GM19395 (cell line): ENCODE results near the gene PIWIL1.

ENCODE experiments used
- ATAC-seq: cut with Tn5 transposase; IDR thresholded peaks from one replicate; pipeline ENCODE4 v1.9.1; 2021; ENCODE audit warnings: mild to moderate bottlenecking, moderate library complexity; ENCODE audit not compliant: unreplicated experiment

The PIWIL1 gene

GRCh38 chr12:130337488-130338303 is at the start of gene PIWIL1:
PIWIL1 (plus strand) TSS chr12:130337887; CDS start chr12:130342592, 4,705 bp downstream.
- ATAC-seq: no peak

GRCh38 chr12:130288206-130288605 is 49.5 kb upstream of the PIWIL1 start:
- ATAC-seq: no peak

- ATAC-seq: no peak
Observed at GRCh38 chr12:130288691-130289090, 49.0 kb upstream of the PIWIL1 start.

- no peak for ATAC-seq
Observed at GRCh38 chr12:130290114-130290513, 47.6 kb upstream of the PIWIL1 start.

GRCh38 chr12:130298322-130299021 is 39.2 kb upstream of the PIWIL1 start:
- ATAC-seq: no peak

- ATAC-seq: no peak
Observed at GRCh38 chr12:130299574-130299973, 38.1 kb upstream of the PIWIL1 start.

GRCh38 chr12:130300090-130300489 is 37.6 kb upstream of the PIWIL1 start:
- no peak for ATAC-seq

GRCh38 chr12:130300737-130301535 is 36.8 kb upstream of the PIWIL1 start:
- no peak for ATAC-seq

- ATAC-seq: no peak
Observed at GRCh38 chr12:130301559-130301958, 36.1 kb upstream of the PIWIL1 start.

GRCh38 chr12:130303781-130304180 is 33.9 kb upstream of the PIWIL1 start:
- no peak for ATAC-seq

GRCh38 chr12:130307859-130308258 is 29.8 kb upstream of the PIWIL1 start:
- ATAC-seq: no peak

- ATAC-seq: no peak
Observed at GRCh38 chr12:130308393-130308792, 29.3 kb upstream of the PIWIL1 start.

- no peak for ATAC-seq
Observed at GRCh38 chr12:130316251-130316650, 21.4 kb upstream of the PIWIL1 start.

GRCh38 chr12:130320536-130320935 is 17.2 kb upstream of the PIWIL1 start:
- no peak for ATAC-seq

GRCh38 chr12:130322263-130322662 is 15.4 kb upstream of the PIWIL1 start:
- no peak for ATAC-seq

GRCh38 chr12:130330685-130331084 is 7.0 kb upstream of the PIWIL1 start:
- ATAC-seq: no peak

GRCh38 chr12:130331146-130331545 is 6.5 kb upstream of the PIWIL1 start:
- ATAC-seq: no peak

- no peak for ATAC-seq
Observed at GRCh38 chr12:130333341-130333740, 4.3 kb upstream of the PIWIL1 start.

- ATAC-seq: no peak
Observed at GRCh38 chr12:130334399-130334798, 3.3 kb upstream of the PIWIL1 start.

GRCh38 chr12:130334937-130335336 is 2.8 kb upstream of the PIWIL1 start:
- no peak for ATAC-seq
